CD14-positive monocyte (primary cell): ENCODE data around the gene RBFOX1. TPM values are rescaled to one million over a fixed set of nuclear protein-coding genes. Genes with fewer than 3 reads are reported as not detected.

Experiments
- DNase-seq, 3 donors: peaks; one replicate each; pipeline ENCODE4 v3.0.0-alpha.2; 2011 to 2022
- H2AFZ ChIP-seq: 2 replicates; pipeline ENCODE4 v1.6.0; 2012; ENCODE audit warnings: mild to moderate bottlenecking, low read depth, low read length, inconsistent platforms; ENCODE audit not compliant: insufficient read depth, poor library complexity, severe bottlenecking
- H3K27ac ChIP-seq, 2 donors: 1 replicate in 1 of 2; 2 replicates in 1 of 2; pipeline ENCODE4 v1.5.1; 2012 to 2013; ENCODE audit warnings: low read length in 2 of 2, control low read depth in 1 of 2, inconsistent platforms in 1 of 2, low read depth in 1 of 2, mild to moderate bottlenecking in 1 of 2
- H3K27me3 ChIP-seq, 2 donors: one replicate each; pipeline versions ENCODE4 v1.6.0 to v1.6.1; 2011 to 2013; ENCODE audit warnings: low read length in 2 of 2; ENCODE audit not compliant: control insufficient read depth in 2 of 2, insufficient read depth in 2 of 2
- H3K36me3 ChIP-seq, 2 donors: replicated peaks in 1 of 2; 1 replicate in 1 of 2; 2 replicates in 1 of 2; pipeline versions ENCODE4 v1.5.1 to v1.6.1; 2012 to 2013; ENCODE audit warnings: low read length in 2 of 2, control low read depth in 1 of 2, inconsistent platforms in 1 of 2, mild to moderate bottlenecking in 1 of 2; ENCODE audit not compliant: insufficient read depth in 2 of 2, control insufficient read depth in 1 of 2
- H3K4me1 ChIP-seq, 2 donors: 1 replicate in 1 of 2; 2 replicates in 1 of 2; pipeline versions ENCODE4 v1.5.1 to v1.6.1; 2012 to 2013; ENCODE audit warnings: low read length in 2 of 2, control low read depth in 1 of 2, inconsistent platforms in 1 of 2, mild to moderate bottlenecking in 1 of 2, moderate library complexity in 1 of 2; ENCODE audit not compliant: insufficient read depth in 2 of 2, control insufficient read depth in 1 of 2
- H3K4me2 ChIP-seq: replicated peaks from 2 replicates; pipeline ENCODE3; 2012; ENCODE audit warnings: low read length, moderate library complexity, mild to moderate bottlenecking; ENCODE audit not compliant: poor library complexity, severe bottlenecking; ENCODE audit errors: extremely low read depth
- H3K4me3 ChIP-seq, 3 experiments: fragments of 200-600 bp in 1 of 3; sonication (generic) in 1 of 3; replicated peaks in 1 of 3; 1 replicate in 2 of 3; 2 replicates in 1 of 3; pipeline ENCODE4 v1.5.1; 2011 to 2013; ENCODE audit warnings: low read length in 3 of 3, mild to moderate bottlenecking in 3 of 3, control low read depth in 2 of 3, low read depth in 2 of 3, inconsistent platforms in 1 of 3, moderate library complexity in 1 of 3
- H3K79me2 ChIP-seq: 2 replicates; pipeline ENCODE4 v1.6.0; 2012; ENCODE audit warnings: mild to moderate bottlenecking, control low read depth, inconsistent platforms, low read length, moderate library complexity; ENCODE audit not compliant: insufficient read depth
- H3K9ac ChIP-seq: 2 replicates; pipeline ENCODE4 v1.6.0; 2017; ENCODE audit warnings: low read length, mild to moderate bottlenecking; ENCODE audit not compliant: insufficient read depth, poor library complexity, severe bottlenecking
- H3K9me3 ChIP-seq, 2 donors: replicated peaks in 1 of 2; 1 replicate in 1 of 2; 2 replicates in 1 of 2; pipeline versions ENCODE4 v1.5.1 to v1.6.1; 2012 to 2013; ENCODE audit warnings: low read length in 2 of 2, control low read depth in 1 of 2; ENCODE audit not compliant: control insufficient read depth in 1 of 2, insufficient read depth in 1 of 2
- H4K20me1 ChIP-seq: 2 replicates; pipeline ENCODE4 v1.6.0; 2012; ENCODE audit warnings: mild to moderate bottlenecking, low read length, control low read depth, moderate library complexity; ENCODE audit not compliant: insufficient read depth
- H3K27ac Mint-ChIP-seq, 7 donors: one replicate each; pipeline ENCODE4 v1.8.0; 2020; ENCODE audit warnings: mild to moderate bottlenecking in 7 of 7, mixed read lengths in 7 of 7, moderate library complexity in 6 of 7, inconsistent platforms in 2 of 7
- H3K27me3 Mint-ChIP-seq, 3 donors: one replicate each; pipeline ENCODE4 v1.8.0; 2021 to 2022; ENCODE audit warnings: low read depth in 3 of 3, mild to moderate bottlenecking in 3 of 3, mixed read lengths in 3 of 3, moderate library complexity in 3 of 3, inconsistent platforms in 1 of 3
- H3K36me3 Mint-ChIP-seq, 2 donors: one replicate each; pipeline ENCODE4 v1.8.0; 2020; ENCODE audit warnings: mixed read lengths in 2 of 2, inconsistent platforms in 1 of 2, mild to moderate bottlenecking in 1 of 2
- H3K4me1 Mint-ChIP-seq: one replicate; pipeline ENCODE4 v1.8.0; 2020; ENCODE audit warnings: mild to moderate bottlenecking, mixed read lengths
- H3K4me3 Mint-ChIP-seq, 2 donors: one replicate each; pipeline ENCODE4 v1.8.0; 2020; ENCODE audit warnings: mild to moderate bottlenecking in 2 of 2, mixed read lengths in 2 of 2, moderate library complexity in 1 of 2
- H3K9me3 Mint-ChIP-seq, 7 donors: one replicate each; pipeline ENCODE4 v1.8.0; 2020 to 2022; ENCODE audit warnings: mixed read lengths in 7 of 7, mild to moderate bottlenecking in 6 of 7, moderate library complexity in 6 of 7, inconsistent platforms in 2 of 7
- WGBS: methylation state at CpG from one replicate; pipeline ENCODE4 v1.1.5; 2013; ENCODE audit warnings: missing lambda C conversion rate; ENCODE audit not compliant: insufficient coverage; 5-methylcytosine and 5-hydroxymethylcytosine counted together
- intact Hi-C, 2 donors: fragments of 100-400 bp; cut with micrococcal nuclease; formaldehyde crosslinking; loops; one replicate each; pipeline versions ENCODE4 v1.15.0 to v1.15.1; 2023
- polyA plus RNA-seq, 3 donors: library from polyadenylated mRNA; depleted of rRNA in 1 of 3; unstranded in 2 of 3; stranded (reverse) in 1 of 3; fragments of 300-500 nt in 2 of 3; fragments of >200 nt in 1 of 3; fragmentation: Illumina TruSeq in 2 of 3; gene quantifications; 1 replicate in 2 of 3; 2 replicates in 1 of 3; pipeline ENCODE4 v1.2.3, GENCODE V29; 2012 to 2021
- TF ChIP-seq, protein P1 (sequence below): fragments of 200-600 bp; IDR thresholded peaks from one replicate; pipeline ENCODE4 v1.8.0; 2022; ENCODE audit warnings: antibody characterized with exemption, mild to moderate bottlenecking

The RBFOX1 gene
- polyA plus RNA-seq, 3 donors = not detected

DNA sequence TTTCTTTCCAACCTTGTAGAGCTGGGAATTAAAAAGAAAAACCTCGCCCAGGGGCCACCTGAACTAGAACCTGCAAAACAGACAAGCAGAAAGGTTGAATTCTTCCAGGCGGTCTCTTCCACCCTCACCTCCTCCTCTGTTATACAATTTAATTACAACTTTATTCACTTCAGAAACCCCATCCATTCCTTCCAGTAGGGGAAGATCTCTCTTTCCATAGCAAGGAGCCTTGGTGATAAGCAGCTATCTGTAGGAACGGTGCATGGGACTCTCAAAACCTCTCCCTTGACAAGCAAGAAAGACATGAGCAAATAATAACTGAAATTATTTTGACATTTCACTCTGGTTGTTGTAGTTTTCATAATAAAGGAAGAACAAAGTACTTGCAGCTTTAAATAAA, 176.0 kb downstream of the RBFOX1 start:
- Histone ChIP-seq H3K27ac (no peak overlapping the region), H3K4me1 (no peaks in the 10 kb centered on the region), H3K79me2 (no peaks in the 10 kb centered on the region), H3K27me3 (no peaks in the 10 kb centered on the region), H3K36me3 (no peaks in the 10 kb centered on the region), H3K9ac (no peak overlapping the region), H2AFZ (no peak overlapping the region), H3K4me2 (no peak overlapping the region), H3K9me3 (peaks cover 0 to 9% of the 10 kb centered on the region in 2 donors), H3K4me3 (no peak overlapping the region), H4K20me1 (no peaks in the 10 kb centered on the region)
- Mint-ChIP-seq H3K4me1 (no peaks in the 10 kb centered on the region), H3K27me3 (no peaks in the 10 kb centered on the region), H3K4me3 (no peak overlapping the region), H3K36me3 (no peaks in the 10 kb centered on the region), H3K9me3 (peaks cover 0 to 5% (median 1%) of the 10 kb centered on the region in 7 donors), H3K27ac (no peak overlapping the region)
- intact Hi-C loops = no loop called here
- TF ChIP-seq, protein P1, sequence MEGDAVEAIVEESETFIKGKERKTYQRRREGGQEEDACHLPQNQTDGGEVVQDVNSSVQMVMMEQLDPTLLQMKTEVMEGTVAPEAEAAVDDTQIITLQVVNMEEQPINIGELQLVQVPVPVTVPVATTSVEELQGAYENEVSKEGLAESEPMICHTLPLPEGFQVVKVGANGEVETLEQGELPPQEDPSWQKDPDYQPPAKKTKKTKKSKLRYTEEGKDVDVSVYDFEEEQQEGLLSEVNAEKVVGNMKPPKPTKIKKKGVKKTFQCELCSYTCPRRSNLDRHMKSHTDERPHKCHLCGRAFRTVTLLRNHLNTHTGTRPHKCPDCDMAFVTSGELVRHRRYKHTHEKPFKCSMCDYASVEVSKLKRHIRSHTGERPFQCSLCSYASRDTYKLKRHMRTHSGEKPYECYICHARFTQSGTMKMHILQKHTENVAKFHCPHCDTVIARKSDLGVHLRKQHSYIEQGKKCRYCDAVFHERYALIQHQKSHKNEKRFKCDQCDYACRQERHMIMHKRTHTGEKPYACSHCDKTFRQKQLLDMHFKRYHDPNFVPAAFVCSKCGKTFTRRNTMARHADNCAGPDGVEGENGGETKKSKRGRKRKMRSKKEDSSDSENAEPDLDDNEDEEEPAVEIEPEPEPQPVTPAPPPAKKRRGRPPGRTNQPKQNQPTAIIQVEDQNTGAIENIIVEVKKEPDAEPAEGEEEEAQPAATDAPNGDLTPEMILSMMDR = no peak
- 100% methylated on average over 1 of the region's 3 CpGs for WGBS
- DNase-seq = no peak

DNA sequence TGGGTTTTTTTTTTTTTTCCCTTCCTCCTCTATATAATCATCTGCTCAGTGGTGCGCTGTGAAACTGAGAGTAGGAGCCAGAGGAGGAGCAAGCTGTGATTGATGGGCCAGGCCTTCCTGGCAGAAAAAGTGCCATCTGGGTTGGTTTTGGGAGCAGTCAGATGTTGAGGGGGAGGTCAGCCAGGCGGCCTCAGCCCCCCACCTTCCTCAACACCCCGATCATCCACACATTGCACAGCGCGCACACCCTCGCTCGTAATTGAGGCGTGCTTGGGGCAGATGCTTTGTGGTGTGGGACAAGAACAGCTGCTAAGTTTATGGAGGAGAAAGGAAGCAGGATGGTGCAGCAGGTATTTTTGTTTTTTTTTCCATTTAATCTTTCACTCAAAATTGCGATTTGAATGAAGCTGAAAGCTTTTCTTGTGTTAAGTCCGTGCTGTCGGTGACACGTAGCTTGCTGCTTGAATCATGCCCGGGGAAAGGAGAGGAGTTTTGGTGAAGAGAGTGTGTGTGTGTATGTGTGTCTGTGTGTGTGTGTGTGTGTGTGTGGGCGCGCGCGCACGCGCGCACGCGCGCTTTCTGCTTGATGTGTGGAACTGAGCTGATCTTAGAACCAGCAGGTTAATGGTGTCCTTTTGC, 177.4 kb downstream of the RBFOX1 start:
- no peaks in the 10 kb centered on the region for H3K36me3 Mint-ChIP-seq
- intact Hi-C loops = no loop called here
- H3K27me3 Mint-ChIP-seq = no peaks in the 10 kb centered on the region
- H3K4me3 Mint-ChIP-seq = no peak overlapping the region
- no peaks in the 10 kb centered on the region for H4K20me1 ChIP-seq
- H3K9ac ChIP-seq = no peak overlapping the region
- H3K27me3 ChIP-seq = no peaks in the 10 kb centered on the region
- H3K9me3 ChIP-seq = peaks cover 0 to 9% of the 10 kb centered on the region in 2 donors
- TF ChIP-seq, protein P1 = no peak
- H3K4me3 ChIP-seq = no peak overlapping the region
- H3K79me2 ChIP-seq = no peaks in the 10 kb centered on the region
- WGBS = 85% methylated on average over 13 of the region's 23 CpGs
- no peak overlapping the region for H3K27ac ChIP-seq
- H3K9me3 Mint-ChIP-seq = peaks cover 0 to 9% (median 2%) of the 10 kb centered on the region in 7 donors
- H3K36me3 ChIP-seq = no peaks in the 10 kb centered on the region
- H2AFZ ChIP-seq = no peak overlapping the region
- no peaks in the 10 kb centered on the region for H3K4me1 ChIP-seq
- no peak for DNase-seq
- no peaks in the 10 kb centered on the region for H3K4me1 Mint-ChIP-seq
- H3K4me2 ChIP-seq = no peak overlapping the region
- H3K27ac Mint-ChIP-seq = no peak overlapping the region
